Lung (tissue), 12 donors: ENCODE measurements around the gene ADAMTSL5. TPM values are rescaled to one million over a fixed set of nuclear protein-coding genes. Genes with fewer than 3 reads are reported as not detected.

Experiments used
- ATAC-seq: fragments of 200-7000 bp; cut with Tn5 transposase; one replicate; pipeline ENCODE4 v1.9.1; 2020; ENCODE audit warnings: moderate number of reproducible peaks; ENCODE audit not compliant: insufficient read depth, low FRiP score
- DNase-seq, 3 donors: peaks; one replicate each; pipeline ENCODE4 v3.0.0-alpha.2; 2013 to 2017
- H3K27ac ChIP-seq, 2 donors: one replicate each; pipeline ENCODE4 v1.5.1; 2013; ENCODE audit warnings: mild to moderate bottlenecking in 2 of 2, moderate library complexity in 2 of 2, control low read depth in 1 of 2, inconsistent platforms in 1 of 2, low read depth in 1 of 2, low read length in 1 of 2
- H3K27me3 ChIP-seq, 3 donors: one replicate each; pipeline ENCODE4 v1.5.1; 2013; ENCODE audit warnings: low read length in 2 of 3; ENCODE audit not compliant: control insufficient read depth in 3 of 3, insufficient read depth in 3 of 3
- H3K36me3 ChIP-seq, 4 donors: one replicate each; pipeline ENCODE4 v1.5.1; 2013; ENCODE audit warnings: low read length in 4 of 4, mild to moderate bottlenecking in 1 of 4, moderate library complexity in 1 of 4; ENCODE audit not compliant: control insufficient read depth in 4 of 4, insufficient read depth in 4 of 4
- H3K4me1 ChIP-seq, 5 donors: one replicate each; pipeline ENCODE4 v1.5.1; 2013; ENCODE audit warnings: low read length in 5 of 5, mild to moderate bottlenecking in 2 of 5, moderate library complexity in 1 of 5; ENCODE audit not compliant: control insufficient read depth in 5 of 5, insufficient read depth in 5 of 5
- H3K4me3 ChIP-seq: one replicate; pipeline ENCODE4 v1.5.1; 2013; ENCODE audit warnings: mild to moderate bottlenecking, control low read depth, moderate library complexity
- H3K9ac ChIP-seq, 2 donors: one replicate each; pipeline ENCODE4 v1.5.1; 2013; ENCODE audit warnings: low read length in 2 of 2, control low read depth in 1 of 2; ENCODE audit not compliant: insufficient read depth in 1 of 2
- H3K9me3 ChIP-seq, 4 donors: one replicate each; pipeline ENCODE4 v1.5.1; 2013; ENCODE audit warnings: low read length in 3 of 4, mild to moderate bottlenecking in 1 of 4, moderate library complexity in 1 of 4; ENCODE audit not compliant: control insufficient read depth in 4 of 4, insufficient read depth in 3 of 4
- WGBS, 2 donors: extraction: QIAGEN DNeasy Blood & Tissue Kit; methylation state at CpG; one replicate each; pipeline ENCODE4 v1.1.7; 2013; 5-methylcytosine and 5-hydroxymethylcytosine counted together
- polyA plus RNA-seq, 2 donors: library from polyadenylated mRNA; stranded (reverse); fragments of 200-250 nt; gene quantifications; one replicate each; pipeline ENCODE4 v1.2.1, GENCODE V29; 2013
- total RNA-seq, 2 donors: library from RNA; depleted of rRNA in 1 of 2; stranded (reverse); fragments of >200 nt in 1 of 2; gene quantifications; one replicate each; pipeline ENCODE4 v1.2.1, GENCODE V29; 2014 to 2021
- TF ChIP-seq, protein P1 (sequence below): IDR thresholded peaks from 2 replicates; pipeline ENCODE4 v1.5.1; 2012; ENCODE audit warnings: mild to moderate bottlenecking; ENCODE audit errors: control extremely low read depth, extremely low read depth
- donor health status: control.
- donor health status: control.
- donor health status: Bipolar disorder and iron deficiency.
- donor health status: healthy.
- donor health status: DM: yes; HTN: yes; CAD: no.

Gene ADAMTSL5
- total and polyA plus RNA-seq, 4 donors, result 0.97 to 2.8 (median 1.4) TPM

DNA sequence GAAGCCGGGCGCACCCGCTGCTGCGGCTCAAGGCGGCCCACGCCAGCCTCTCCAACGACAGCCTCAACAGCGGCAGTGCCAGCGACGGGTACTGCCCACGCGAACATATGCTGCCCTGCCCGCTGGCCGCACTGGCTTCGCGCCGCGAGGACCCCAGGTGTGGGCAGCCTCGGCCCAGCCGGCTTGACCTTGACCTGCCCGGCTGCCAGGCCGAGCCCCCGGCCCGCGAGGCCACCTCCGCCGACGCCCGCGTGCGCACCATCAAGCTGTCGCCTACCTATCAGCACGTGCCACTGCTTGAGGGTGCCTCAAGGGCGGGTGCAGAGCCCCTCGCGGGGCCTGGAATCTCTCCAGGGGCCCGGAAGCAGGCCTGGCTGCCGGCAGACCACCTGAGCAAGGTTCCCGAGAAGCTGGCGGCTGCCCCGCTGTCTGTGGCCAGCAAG lies 46.8 kb downstream of the ADAMTSL5 start:
- Histone ChIP-seq H3K4me3 (no peak overlapping the region), H3K36me3 (peaks cover 0 to under 1% (median 0%) of the 10 kb centered on the region in 4 donors), H3K27me3 (peaks cover 14 to 21% (median 16%) of the 10 kb centered on the region in 3 donors), H3K4me1 (peaks cover 0 to 49% (median 9%) of the 10 kb centered on the region in 5 donors), H3K27ac (no peak overlapping the region), H3K9me3 (peaks cover 0 to 10% (median 0%) of the 10 kb centered on the region in 4 donors), H3K9ac (no peak overlapping the region)
- ATAC-seq (no peak), DNase-seq (no peak)
- TF ChIP-seq, protein P1, sequence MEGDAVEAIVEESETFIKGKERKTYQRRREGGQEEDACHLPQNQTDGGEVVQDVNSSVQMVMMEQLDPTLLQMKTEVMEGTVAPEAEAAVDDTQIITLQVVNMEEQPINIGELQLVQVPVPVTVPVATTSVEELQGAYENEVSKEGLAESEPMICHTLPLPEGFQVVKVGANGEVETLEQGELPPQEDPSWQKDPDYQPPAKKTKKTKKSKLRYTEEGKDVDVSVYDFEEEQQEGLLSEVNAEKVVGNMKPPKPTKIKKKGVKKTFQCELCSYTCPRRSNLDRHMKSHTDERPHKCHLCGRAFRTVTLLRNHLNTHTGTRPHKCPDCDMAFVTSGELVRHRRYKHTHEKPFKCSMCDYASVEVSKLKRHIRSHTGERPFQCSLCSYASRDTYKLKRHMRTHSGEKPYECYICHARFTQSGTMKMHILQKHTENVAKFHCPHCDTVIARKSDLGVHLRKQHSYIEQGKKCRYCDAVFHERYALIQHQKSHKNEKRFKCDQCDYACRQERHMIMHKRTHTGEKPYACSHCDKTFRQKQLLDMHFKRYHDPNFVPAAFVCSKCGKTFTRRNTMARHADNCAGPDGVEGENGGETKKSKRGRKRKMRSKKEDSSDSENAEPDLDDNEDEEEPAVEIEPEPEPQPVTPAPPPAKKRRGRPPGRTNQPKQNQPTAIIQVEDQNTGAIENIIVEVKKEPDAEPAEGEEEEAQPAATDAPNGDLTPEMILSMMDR, result no peak
- 36 to 53% methylated on average over 37 to 41 of the region's 41 CpGs for WGBS, 2 donors

DNA sequence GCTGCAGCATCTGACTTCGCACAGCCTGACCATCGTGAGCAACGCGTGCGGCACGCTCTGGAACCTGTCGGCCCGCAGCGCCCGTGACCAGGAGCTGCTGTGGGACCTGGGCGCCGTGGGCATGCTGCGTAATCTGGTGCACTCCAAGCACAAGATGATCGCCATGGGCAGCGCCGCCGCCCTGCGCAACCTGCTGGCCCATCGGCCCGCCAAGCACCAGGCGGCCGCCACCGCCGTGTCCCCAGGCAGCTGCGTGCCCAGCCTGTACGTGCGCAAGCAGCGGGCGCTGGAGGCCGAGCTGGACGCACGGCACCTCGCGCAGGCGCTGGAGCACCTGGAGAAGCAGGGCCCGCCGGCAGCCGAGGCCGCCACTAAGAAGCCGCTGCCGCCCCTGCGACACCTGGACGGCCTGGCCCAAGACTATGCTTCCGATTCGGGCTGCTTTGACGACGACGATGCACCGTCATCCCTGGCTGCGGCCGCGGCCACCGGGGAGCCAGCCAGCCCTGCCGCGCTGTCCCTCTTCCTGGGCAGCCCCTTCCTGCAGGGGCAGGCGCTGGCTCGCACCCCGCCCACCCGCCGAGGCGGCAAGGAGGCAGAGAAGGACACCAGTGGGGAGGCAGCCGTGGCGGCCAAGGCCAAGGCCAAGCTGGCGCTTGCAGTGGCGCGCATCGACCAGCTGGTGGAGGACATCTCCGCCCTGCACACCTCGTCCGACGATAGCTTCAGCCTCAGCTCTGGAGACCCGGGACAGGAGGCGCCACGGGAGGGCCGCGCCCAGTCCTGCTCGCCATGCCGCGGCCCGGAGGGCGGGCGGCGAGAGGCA lies 47.4 kb downstream of the ADAMTSL5 start:
- WGBS, 2 donors, result 31 to 41% methylated on average over 82 to 83 of the region's 83 CpGs
- Histone ChIP-seq H3K9ac (no peak overlapping the region), H3K4me1 (peaks cover 0 to 43% (median 3%) of the 10 kb centered on the region in 5 donors), H3K36me3 (peaks cover 0 to 4% (median 0%) of the 10 kb centered on the region in 4 donors), H3K9me3 (peaks cover 0 to 12% (median 0%) of the 10 kb centered on the region in 4 donors), H3K27me3 (peaks cover 13 to 20% (median 16%) of the 10 kb centered on the region in 3 donors), H3K4me3 (no peak overlapping the region), H3K27ac (no peak overlapping the region)
- ATAC-seq (no peak), DNase-seq (peak in 1 of 3 donors; percentile 55)
- TF ChIP-seq, protein P1, result peak; percentile 4

DNA sequence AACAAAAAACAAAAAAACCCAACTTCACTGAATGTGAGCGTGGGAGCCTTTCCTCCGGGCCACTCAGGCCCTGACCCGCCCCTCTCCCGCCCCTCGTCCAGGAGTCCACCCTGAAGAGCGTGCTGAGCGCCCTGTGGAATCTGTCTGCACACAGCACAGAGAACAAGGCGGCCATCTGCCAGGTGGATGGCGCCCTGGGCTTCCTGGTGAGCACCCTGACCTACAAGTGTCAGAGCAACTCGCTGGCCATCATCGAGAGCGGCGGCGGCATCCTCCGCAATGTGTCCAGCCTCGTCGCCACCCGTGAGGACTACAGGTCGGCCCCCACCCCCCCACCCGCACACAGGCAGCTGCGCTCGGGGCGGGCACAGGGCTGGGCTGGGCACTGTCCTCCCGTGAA lies 51.0 kb downstream of the ADAMTSL5 start:
- DNase-seq, result no peak
- H3K36me3 ChIP-seq, result peaks cover 0 to 4% (median 0%) of the 10 kb centered on the region in 4 donors
- ATAC-seq, result no peak
- WGBS, 2 donors, result 94% methylated on average over 24 of the region's 24 CpGs
- peaks cover 13 to 26% (median 14%) of the 10 kb centered on the region in 3 donors for H3K27me3 ChIP-seq
- no peak overlapping the region for H3K9ac ChIP-seq
- TF ChIP-seq, protein P1, result no peak
- peaks cover 0 to 6% (median 0%) of the 10 kb centered on the region in 4 donors for H3K9me3 ChIP-seq
- H3K4me1 ChIP-seq, result peaks cover 0 to 19% (median 0%) of the 10 kb centered on the region in 5 donors
- no peak overlapping the region for H3K27ac ChIP-seq
- no peak overlapping the region for H3K4me3 ChIP-seq
